Esophagus muscularis mucosa (tissue), 3 donors: Measurements from ENCODE around the gene ATRNL1.

Experiments
- POLR2A ChIP-seq: fragments of 450-650 bp; IDR thresholded peaks from one replicate; pipeline ENCODE4 v1.6.1; 2017; ENCODE audit warnings: antibody characterized with exemption, moderate library complexity, mild to moderate bottlenecking, low read depth
- TF ChIP-seq, protein P1 (sequence below), 3 experiments: fragments of 200-600 bp in 2 of 3; fragments of 450-650 bp in 1 of 3; sonication (generic) in 2 of 3; IDR thresholded peaks; one replicate each; pipeline ENCODE4 v1.5.1; 2017 to 2019; ENCODE audit warnings: antibody characterized with exemption in 3 of 3, mild to moderate bottlenecking in 2 of 3, moderate library complexity in 1 of 3

GRCh38 chr10:115850666-115851065 is 757.5 kb downstream of the ATRNL1 start:
- TF ChIP-seq, protein P1, sequence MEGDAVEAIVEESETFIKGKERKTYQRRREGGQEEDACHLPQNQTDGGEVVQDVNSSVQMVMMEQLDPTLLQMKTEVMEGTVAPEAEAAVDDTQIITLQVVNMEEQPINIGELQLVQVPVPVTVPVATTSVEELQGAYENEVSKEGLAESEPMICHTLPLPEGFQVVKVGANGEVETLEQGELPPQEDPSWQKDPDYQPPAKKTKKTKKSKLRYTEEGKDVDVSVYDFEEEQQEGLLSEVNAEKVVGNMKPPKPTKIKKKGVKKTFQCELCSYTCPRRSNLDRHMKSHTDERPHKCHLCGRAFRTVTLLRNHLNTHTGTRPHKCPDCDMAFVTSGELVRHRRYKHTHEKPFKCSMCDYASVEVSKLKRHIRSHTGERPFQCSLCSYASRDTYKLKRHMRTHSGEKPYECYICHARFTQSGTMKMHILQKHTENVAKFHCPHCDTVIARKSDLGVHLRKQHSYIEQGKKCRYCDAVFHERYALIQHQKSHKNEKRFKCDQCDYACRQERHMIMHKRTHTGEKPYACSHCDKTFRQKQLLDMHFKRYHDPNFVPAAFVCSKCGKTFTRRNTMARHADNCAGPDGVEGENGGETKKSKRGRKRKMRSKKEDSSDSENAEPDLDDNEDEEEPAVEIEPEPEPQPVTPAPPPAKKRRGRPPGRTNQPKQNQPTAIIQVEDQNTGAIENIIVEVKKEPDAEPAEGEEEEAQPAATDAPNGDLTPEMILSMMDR (IDR thresholded peaks at IDR 0.05): no peak
- no peak for TF ChIP-seq POLR2A
